Measurements from ENCODE around the gene RDH8. TPM values are rescaled to one million over a fixed set of nuclear protein-coding genes. Genes with fewer than 3 reads are reported as not detected.
A peak's percentile ranks its signal among the peaks of the same experiment; 100 is the strongest.

The RDH8 gene
- polyA plus RNA-seq, 12 donors = 0.21 TPM; not detected in 11

DNA sequence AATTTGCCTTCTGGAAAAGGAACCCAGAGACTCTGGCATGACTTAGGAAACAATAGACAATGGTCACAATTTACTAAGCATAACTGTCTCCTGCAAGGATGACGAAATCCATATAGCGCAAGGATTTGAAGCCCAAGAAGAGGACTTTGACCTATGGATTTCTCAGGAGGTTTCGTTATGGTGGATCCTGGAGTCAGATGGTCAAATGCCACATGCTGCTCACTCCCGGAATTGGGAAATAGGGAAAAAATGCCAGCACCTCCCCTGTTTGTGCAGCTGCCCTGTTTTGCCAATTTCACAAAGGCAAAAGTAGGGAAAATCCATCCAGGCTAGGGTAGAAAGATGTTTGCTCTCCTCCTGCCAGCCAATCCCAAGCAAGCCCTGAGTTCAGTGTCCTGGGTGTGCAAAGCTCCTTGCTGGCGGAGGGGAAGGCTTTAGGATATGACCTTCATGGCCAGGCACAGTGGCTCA lies 23.4 kb downstream of the RDH8 start:
- DNase-seq = no peak

DNA sequence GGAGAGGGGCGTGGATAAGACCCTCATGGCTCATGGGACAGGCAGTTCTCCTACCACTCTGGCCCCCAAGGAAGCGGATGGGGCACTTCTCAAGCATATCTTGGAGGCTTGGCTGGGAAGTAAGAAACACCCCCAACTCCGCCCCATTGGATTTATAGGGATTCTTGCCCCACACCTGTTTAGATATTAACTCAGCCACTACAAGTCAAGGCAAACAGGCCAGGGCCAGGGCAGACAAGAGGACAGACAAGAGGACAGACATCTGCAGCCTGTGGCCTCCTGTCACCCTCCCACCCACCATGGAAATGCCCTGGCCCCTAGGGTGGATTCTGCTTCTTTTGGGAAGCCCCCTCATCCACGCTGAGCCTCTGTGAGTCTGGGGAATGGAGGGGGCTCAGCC lies 24.1 kb downstream of the RDH8 start:
- no peak for DNase-seq

DNA sequence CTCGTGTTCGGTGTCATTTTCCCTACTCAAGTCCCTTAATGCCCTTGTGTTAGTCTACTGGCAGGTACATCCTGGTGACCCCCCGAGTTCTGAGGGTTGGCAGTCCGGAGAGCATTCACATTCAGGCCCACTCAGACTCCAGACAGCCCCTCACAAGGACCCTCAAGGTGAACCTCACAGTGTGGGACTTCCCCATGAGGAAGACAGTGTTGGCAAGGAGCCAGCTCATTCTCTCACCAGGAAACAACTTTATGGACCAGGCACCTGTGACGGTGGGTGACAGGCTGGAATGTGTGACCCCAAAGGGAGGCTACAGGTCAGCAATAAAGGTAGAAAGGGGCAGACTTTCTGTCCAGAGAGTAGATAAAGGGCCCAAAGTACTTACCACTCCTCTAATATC lies 24.5 kb downstream of the RDH8 start:
- DNase-seq = no peak

DNA sequence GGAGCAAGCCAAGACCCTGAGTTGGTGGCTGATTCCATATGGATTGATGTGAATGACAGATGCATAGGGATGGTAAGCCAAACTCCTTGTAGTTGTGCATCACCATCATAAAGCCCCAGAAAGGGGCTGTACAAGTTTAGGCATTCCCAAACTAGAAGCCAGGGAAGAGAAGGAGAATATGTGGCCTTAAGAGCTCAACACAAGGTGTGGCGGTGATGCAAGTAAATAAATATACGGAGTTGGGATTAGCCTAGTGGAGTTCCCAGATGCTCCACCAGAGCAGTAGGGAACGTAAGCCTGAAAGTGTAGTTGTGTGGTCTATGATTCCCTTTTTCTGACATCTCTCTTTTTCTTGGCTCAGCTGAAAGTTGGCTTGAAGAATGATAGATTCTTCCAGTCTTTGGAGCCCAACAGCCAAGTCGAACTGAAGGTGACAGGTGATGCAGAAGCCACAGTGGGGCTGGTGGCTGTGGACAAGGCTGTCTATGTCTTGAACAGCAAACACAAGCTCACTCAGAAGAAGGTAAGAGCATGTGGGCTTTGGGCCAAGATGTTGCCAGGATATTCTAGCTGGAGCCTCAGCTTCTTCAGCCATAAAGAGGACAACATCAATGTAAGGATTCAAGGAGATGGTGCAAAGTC lies 30.1 kb downstream of the RDH8 start:
- peak; percentile 16 for DNase-seq

DNA sequence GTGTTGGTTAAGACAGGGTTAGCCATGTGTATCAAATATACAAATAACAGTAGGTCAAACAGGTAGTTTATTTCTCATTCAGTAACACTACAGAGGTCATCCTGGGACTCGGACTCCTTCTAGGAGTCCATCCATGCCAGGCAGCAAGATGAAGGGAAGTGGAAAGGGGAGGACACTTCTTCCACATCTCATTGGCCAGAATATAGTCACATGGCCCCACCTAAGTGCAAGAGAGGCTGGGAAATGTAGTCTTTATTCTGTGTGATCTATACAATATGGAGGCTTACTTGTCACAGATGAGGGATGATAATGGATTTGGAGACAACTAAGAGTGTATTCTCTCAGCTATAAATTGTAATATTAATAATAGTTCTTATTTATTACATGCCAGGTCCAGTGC lies 31.1 kb downstream of the RDH8 start:
- no peak for DNase-seq

DNA sequence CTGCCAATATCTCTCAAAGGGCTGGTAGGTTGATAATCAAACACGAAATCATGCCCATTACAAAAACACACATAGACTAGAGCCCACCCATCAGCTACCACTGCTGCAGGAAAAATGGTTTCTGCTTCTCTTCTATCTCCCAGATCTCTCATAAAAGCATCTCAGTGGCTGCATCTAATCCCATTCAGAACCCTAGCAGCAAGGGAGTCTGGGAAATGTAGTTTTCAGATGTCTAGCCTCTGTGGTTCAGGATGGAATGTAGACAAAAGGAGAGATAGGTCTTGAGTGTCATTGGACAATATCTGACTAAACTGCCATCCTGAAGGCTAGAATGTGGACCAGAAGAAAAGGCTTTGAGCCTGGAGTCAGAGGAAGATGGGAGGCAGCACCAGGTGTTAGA lies 32.1 kb downstream of the RDH8 start:
- DNase-seq = no peak

DNA sequence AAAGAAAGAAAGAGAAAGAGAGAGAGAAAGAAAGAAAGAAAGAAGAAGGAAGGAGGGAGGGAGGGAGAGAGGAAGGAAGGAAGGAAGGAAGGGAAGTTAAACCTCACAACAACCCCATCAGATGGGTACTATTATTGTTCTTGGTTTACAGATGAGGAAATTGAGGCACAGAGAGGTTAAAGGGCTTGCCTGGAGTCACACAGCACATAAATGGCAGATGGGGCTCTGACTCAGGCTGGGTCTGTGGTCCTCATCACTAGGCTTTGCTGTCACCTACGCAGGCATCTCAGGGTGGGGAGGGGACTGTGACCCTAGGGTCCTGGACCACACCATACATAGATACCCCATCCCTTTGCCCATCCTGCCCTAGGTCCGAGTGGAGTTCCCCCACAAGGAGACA lies 36.3 kb downstream of the RDH8 start:
- no peak for DNase-seq

DNA sequence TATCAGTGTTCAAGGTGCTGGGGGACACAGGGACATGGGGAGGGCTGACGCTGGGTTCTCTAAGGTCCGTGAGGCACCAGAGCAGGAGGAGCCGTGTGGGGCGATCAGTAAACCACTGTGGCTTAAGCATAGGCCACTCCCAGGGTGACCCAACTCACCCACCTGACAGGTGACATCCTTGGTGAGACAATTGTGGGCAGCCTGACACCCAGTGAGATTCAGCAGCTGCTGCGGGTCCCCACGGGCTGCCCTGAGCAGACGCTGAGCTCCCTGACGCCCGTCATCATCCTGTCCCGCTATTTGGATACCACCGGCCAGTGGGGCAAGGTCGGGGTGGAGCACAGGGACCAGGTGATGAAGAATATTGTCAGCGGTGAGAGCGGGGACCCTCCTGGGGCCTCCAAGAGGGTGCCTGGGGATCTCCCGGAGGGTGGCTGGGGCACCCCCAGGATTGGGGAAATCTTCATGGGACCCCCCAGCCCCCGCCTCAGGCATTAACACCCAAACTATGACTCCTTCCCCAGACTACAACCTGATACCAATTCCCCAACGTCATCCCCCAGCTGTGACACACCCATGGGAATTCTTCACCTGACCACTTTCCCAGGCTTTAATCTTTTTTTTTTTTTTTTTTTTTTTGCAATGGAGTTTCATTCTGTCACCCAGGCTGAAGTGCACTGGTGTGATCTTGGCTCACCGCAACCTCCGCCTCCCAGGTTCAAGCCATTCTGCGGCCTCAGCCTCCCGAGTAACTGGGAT lies 39.5 kb downstream of the RDH8 start:
- no peak for DNase-seq

DNA sequence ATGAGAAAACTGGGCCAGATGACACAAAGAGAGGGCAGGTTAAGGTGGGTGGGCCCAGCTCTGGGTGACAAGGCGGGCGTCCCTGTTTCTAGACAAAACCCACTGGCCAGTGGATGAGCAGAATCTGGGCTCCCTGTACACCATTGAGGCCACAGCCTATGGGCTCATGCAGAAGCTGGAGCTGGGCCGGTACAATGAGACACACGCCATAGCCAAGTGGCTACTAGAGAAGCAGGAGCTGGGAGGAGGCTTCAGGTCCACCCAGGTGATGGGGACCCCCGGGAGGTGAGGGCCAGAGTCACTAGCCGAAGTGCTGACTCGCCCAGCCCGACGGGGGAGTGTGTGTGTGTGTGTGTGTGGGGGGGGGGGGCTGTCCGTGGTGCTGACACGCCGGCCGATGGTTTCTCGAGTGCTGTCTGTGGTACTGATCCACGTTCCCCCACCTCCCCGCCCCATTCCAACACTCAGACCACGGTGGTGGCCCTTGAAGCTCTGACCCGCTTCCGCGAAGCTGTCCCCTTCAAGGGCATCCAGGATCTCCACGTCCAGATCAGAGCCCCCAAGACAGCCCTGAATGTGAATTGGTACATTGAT lies 48.5 kb downstream of the RDH8 start:
- DNase-seq = no peak

DNA sequence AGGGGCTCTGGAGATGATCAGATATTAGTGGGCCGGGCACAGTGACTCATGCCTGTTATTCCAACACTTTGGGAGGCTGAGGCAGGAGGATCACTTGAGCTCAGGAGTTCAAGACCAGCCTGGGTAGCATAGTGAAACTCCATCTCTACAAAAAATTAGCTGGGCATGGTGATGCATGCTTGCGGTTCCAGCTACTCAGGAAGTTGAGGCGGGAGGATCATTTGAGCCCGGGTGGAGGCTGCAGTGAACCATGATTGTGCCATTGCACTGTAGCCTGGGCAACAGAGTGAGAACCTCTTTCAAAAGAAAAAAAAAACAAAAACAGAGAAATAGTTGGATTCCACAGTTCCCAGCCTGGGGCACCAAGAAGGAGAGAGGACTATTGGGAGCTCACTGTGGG lies 54.9 kb downstream of the RDH8 start:
- no peak for DNase-seq

DNA sequence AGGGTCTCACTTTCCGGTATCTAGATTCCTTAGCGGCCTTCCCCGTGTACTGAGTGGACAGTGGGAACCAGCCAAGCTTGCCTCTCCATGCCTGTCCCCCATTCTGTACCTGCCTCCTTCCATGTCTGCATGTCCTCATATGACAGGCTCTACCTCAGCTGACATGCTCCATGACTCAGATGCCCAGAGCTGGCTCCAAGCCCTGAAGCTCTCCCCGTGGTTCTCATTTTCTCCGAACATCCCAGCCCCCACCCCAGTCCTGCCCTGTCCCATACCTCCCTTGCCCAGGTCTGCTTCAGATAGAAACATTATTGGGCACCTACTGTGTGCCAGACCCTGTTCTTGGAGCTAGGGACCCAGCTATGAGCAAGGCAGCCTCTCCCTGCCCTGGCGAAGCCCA lies 55.8 kb downstream of the RDH8 start:
- DNase-seq = no peak

DNA sequence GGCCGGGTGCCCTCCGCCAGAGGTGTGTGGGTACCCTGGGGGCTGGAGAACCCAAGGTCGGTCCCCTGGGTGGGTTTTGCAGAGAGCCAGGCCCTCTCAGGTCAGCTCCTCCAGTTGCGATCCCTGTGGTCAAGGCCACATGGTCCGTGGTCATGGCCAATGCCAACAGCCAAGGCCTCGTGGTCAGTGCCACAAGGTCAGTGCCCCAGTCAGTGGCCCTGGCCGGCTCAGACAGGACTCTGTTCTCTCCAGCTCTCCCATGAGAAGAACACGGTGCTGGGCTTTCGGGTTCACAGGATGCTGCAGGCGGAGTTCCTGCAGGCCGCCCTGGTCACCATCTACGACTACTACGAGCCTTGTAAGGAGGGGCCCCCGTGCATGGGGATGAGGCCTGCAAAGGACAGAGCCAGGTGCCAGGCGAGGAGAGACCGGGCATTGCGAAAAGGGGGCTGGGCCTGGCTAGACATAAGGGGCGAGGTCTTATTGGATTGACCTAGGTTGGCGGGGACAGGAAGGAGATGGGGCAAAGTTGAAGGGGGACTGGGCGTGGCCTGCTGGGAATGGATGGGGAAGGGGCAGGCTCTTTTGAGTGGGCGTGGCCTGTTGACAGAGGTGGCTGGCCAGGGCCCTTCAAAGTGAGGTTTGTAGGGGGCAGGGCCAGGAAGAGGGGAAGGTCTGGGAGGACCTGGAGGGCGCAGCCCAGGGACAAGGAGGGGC lies 57.6 kb downstream of the RDH8 start:
- no peak for DNase-seq

Other genes starting within 250 kb of the RDH8 start
- 10 to 100 TPM in 6 of 12 donors, 1 to 10 TPM in 5, not detected in 1; 6.8 to 20.3 (median 10.9) TPM for gene ZNF846, start 244.7 kb upstream of the RDH8 start, polyA plus RNA-seq (ENCODE audit: insufficient read length in 12 of 12)
- 10 to 100 TPM in 11 of 12 donors, not detected in 1; 20.8 to 32.6 (median 26.4) TPM for gene FBXL12, start 194.4 kb upstream of the RDH8 start, polyA plus RNA-seq (ENCODE audit: insufficient read length in 12 of 12)
- 100 to 1,000 TPM in 11 of 12 donors, not detected in 1; 111 to 252 (median 182) TPM for gene UBL5, start 185.6 kb upstream of the RDH8 start, polyA plus RNA-seq (ENCODE audit: insufficient read length in 12 of 12)
- 10 to 100 TPM in 11 of 12 donors, not detected in 1; 42.3 to 90.2 (median 54.6) TPM for gene PIN1, start 178.2 kb upstream of the RDH8 start, polyA plus RNA-seq (ENCODE audit: insufficient read length in 12 of 12)
- 10 to 100 TPM in 11 of 12 donors, not detected in 1; 14.3 to 59.1 (median 27.0) TPM for gene OLFM2, start 77.0 kb upstream of the RDH8 start, polyA plus RNA-seq (ENCODE audit: insufficient read length in 12 of 12)
- 10 to 100 TPM in 11 of 12 donors, not detected in 1; 47.3 to 81.6 (median 70.5) TPM for gene COL5A3, start 3.0 kb upstream of the RDH8 start, polyA plus RNA-seq (ENCODE audit: insufficient read length in 12 of 12)
- gene SHFL, start 72.8 kb downstream of the RDH8 start, polyA plus RNA-seq (ENCODE audit: insufficient read length in 12 of 12) = 10 to 100 TPM in 4 of 12 donors, 1 to 10 TPM in 7, not detected in 1; 6.8 to 23.1 (median 9.8) TPM
- gene ANGPTL6, start 89.2 kb downstream of the RDH8 start, polyA plus RNA-seq (ENCODE audit: insufficient read length in 12 of 12) = 10 to 100 TPM in 1 of 12 donors, 1 to 10 TPM in 9, not detected in 2; 1.6 to 13.2 (median 5.4) TPM
- gene PPAN, start 92.9 kb downstream of the RDH8 start, polyA plus RNA-seq (ENCODE audit: insufficient read length in 12 of 12) = 10 to 100 TPM in 11 of 12 donors, not detected in 1; 19.8 to 35.1 (median 23.4) TPM
- 10 to 100 TPM in 3 of 12 donors, 1 to 10 TPM in 8, not detected in 1; 6.8 to 12.5 (median 8.7) TPM for gene P2RY11, start 98.2 kb downstream of the RDH8 start, polyA plus RNA-seq (ENCODE audit: insufficient read length in 12 of 12)
- 100 to 1,000 TPM in 11 of 12 donors, not detected in 1; 111 to 280 (median 223) TPM for gene EIF3G, start 106.4 kb downstream of the RDH8 start, polyA plus RNA-seq (ENCODE audit: insufficient read length in 12 of 12)
- gene DNMT1, start 181.5 kb downstream of the RDH8 start, polyA plus RNA-seq (ENCODE audit: insufficient read length in 12 of 12) = 100 to 1,000 TPM in 2 of 12 donors, 10 to 100 TPM in 9, not detected in 1; 47.3 to 145 (median 82.2) TPM
- gene S1PR2, start 217.8 kb downstream of the RDH8 start, polyA plus RNA-seq (ENCODE audit: insufficient read length in 12 of 12) = 10 to 100 TPM in 8 of 12 donors, 1 to 10 TPM in 3, not detected in 1; 9.1 to 18.1 (median 11.8) TPM
- gene MRPL4, start 238.7 kb downstream of the RDH8 start, polyA plus RNA-seq (ENCODE audit: insufficient read length in 12 of 12) = 10 to 100 TPM in 11 of 12 donors, not detected in 1; 19.6 to 40.3 (median 26.0) TPM